OCI-LY7 (cell line): ENCODE results near the gene FKBP15. TPM values are rescaled to one million over a fixed set of nuclear protein-coding genes. Genes with fewer than 3 reads are reported as not detected.

ENCODE experiments used
- BruUV-seq: library from RNA; stranded (reverse); fragments of 400-500 nt; replicated peaks from 2 replicates; lab custom pipeline; 2021; lab: Mats Ljungman, UMichigan
- CTCF ChIA-PET: fragments of 300-600 bp; sonication (Branson Sonifier 250); formaldehyde crosslinking; loops from one replicate; lab custom pipeline; 2022; ENCODE audit warnings: antibody characterized with exemption; ENCODE audit not compliant: unreplicated experiment; lab: Charles Lee
- POLR2A ChIA-PET: fragments of 300-600 bp; sonication (Branson Sonifier 250); formaldehyde crosslinking; loops from one replicate; lab custom pipeline; 2022; ENCODE audit warnings: antibody characterized with exemption; lab: Charles Lee
- DNase-seq: peaks from one replicate; pipeline ENCODE4 v3.0.0-alpha.2; 2015; ENCODE audit warnings: low spot score
- H2AFZ ChIP-seq: fragments of 200-600 bp; sonication (generic), shearing (Covaris generic); 2 replicates; pipeline ENCODE4 v1.6.1; 2014; ENCODE audit warnings: mild to moderate bottlenecking, antibody characterized with exemption, low read length, moderate library complexity
- H3K27ac ChIP-seq: fragments of 200-600 bp; sonication (generic); 2 replicates; pipeline ENCODE4 v1.5.1; 2014; ENCODE audit warnings: mixed run types, low read depth, mild to moderate bottlenecking, moderate library complexity, low read length, inconsistent platforms; ENCODE audit not compliant: poor library complexity, severe bottlenecking
- H3K36me3 ChIP-seq: fragments of 200-600 bp; sonication (generic); 2 replicates; pipeline ENCODE4 v1.6.1; 2014; ENCODE audit warnings: mild to moderate bottlenecking, antibody characterized with exemption, low read length, moderate library complexity, mixed read lengths; ENCODE audit not compliant: insufficient read depth
- H3K4me1 ChIP-seq: fragments of 200-600 bp; sonication (generic); 2 replicates; pipeline ENCODE4 v1.5.1; 2014; ENCODE audit warnings: mild to moderate bottlenecking, low read length; ENCODE audit not compliant: insufficient read depth, poor library complexity, severe bottlenecking
- H3K4me2 ChIP-seq: fragments of 200-600 bp; sonication (generic); 2 replicates; pipeline ENCODE4 v1.6.1; 2014; ENCODE audit warnings: mild to moderate bottlenecking, low read length
- H3K4me3 ChIP-seq: fragments of 200-600 bp; sonication (generic); 2 replicates; pipeline ENCODE4 v1.5.1; 2014; ENCODE audit warnings: mild to moderate bottlenecking, low read depth, low read length; ENCODE audit not compliant: poor library complexity, severe bottlenecking
- H3K79me2 ChIP-seq: fragments of 200-600 bp; sonication (generic); 2 replicates; pipeline ENCODE4 v1.6.1; 2016; ENCODE audit warnings: low read depth, mild to moderate bottlenecking, low read length, moderate library complexity, mixed read lengths; ENCODE audit not compliant: insufficient read depth
- H3K9me2 ChIP-seq: fragments of 200-600 bp; sonication (generic); 2 replicates; pipeline ENCODE4 v1.6.1; 2016; ENCODE audit warnings: mild to moderate bottlenecking, low read length, mixed read lengths; ENCODE audit not compliant: insufficient read depth
- H3K9me3 ChIP-seq: fragments of 200-600 bp; sonication (generic); 2 replicates; pipeline ENCODE4 v1.6.1; 2014; ENCODE audit warnings: mild to moderate bottlenecking, mixed run types, low read length, mixed read lengths
- H4K20me1 ChIP-seq: fragments of 200-600 bp; sonication (generic); 2 replicates; pipeline ENCODE4 v1.6.1; 2014; ENCODE audit warnings: mild to moderate bottlenecking, antibody characterized with exemption, low read length, moderate library complexity, mixed read lengths; ENCODE audit not compliant: insufficient read depth
- CTCF ChIP-seq: fragments of 200-600 bp; sonication (generic); conservative IDR thresholded peaks from 2 replicates; pipeline ENCODE4 v1.5.1; 2014; ENCODE audit warnings: mild to moderate bottlenecking, antibody characterized with exemption, low read length, moderate library complexity, mixed read lengths
- EZH2phosphoT487 ChIP-seq: fragments of 200-600 bp; sonication (generic); IDR thresholded peaks from 2 replicates; pipeline ENCODE4 v1.6.1; 2018; ENCODE audit warnings: low read depth, borderline replicate concordance, mild to moderate bottlenecking, mixed run types, antibody characterized with exemption, low read length, moderate library complexity, mixed read lengths
- intact Hi-C: fragments of 100-400 bp; cut with micrococcal nuclease; formaldehyde crosslinking; loops from one replicate; pipeline ENCODE4 v1.10.0; 2022; ENCODE audit not compliant: unreplicated experiment
- total RNA-seq, 2 experiments: library from RNA; depleted of rRNA in 1 of 2; stranded (reverse); fragments of >200 nt in 1 of 2; shearing (Covaris generic) in 1 of 2; gene quantifications; 2 replicates each; pipeline ENCODE4 v1.2.3, GENCODE V29; 2014 to 2022

The FKBP15 gene
- total RNA-seq, 2 experiments from 2014 or later: 39.9 to 58.0 TPM

GRCh38 chr9:113137196-113138168 lies 83.6 kb downstream of the FKBP15 start:
- no peak overlapping the region for H3K4me3 ChIP-seq
- H4K20me1 ChIP-seq: no peaks in the 10 kb centered on the region
- H3K27ac ChIP-seq: no peak overlapping the region
- no peak for DNase-seq
- H3K4me1 ChIP-seq: no peaks in the 10 kb centered on the region
- ChIA-PET CTCF (no interaction called here), POLR2A (interaction anchor here (0.7 kb wide), 1 partner anchor 1372 kb away, joined by 3 read pairs; no protein-coding TSS in a partner anchor)
- H2AFZ ChIP-seq: no peak overlapping the region
- intact Hi-C loops: no loop called here
- H3K4me2 ChIP-seq: no peak overlapping the region
- TF ChIP-seq EZH2phosphoT487 (no peak), CTCF (no peak)
- no peaks in the 10 kb centered on the region for H3K79me2 ChIP-seq
- H3K9me3 ChIP-seq: no peaks in the 10 kb centered on the region
- BruUV-seq: no TSS peak
- no peaks in the 10 kb centered on the region for H3K9me2 ChIP-seq
- no peaks in the 10 kb centered on the region for H3K36me3 ChIP-seq

- H3K36me3 ChIP-seq: no peaks in the 10 kb centered on the region
- DNase-seq: peak; percentile 14
- CTCF ChIA-PET: no interaction called here
- H3K4me1 ChIP-seq: no peaks in the 10 kb centered on the region
- H3K9me2 ChIP-seq: no peaks in the 10 kb centered on the region
- no peaks in the 10 kb centered on the region for H4K20me1 ChIP-seq
- no peak overlapping the region for H3K27ac ChIP-seq
- no peak overlapping the region for H3K4me3 ChIP-seq
- no TSS peak for BruUV-seq
- no peak overlapping the region for H3K4me2 ChIP-seq
- TF ChIP-seq CTCF: no peak
- H3K79me2 ChIP-seq: no peaks in the 10 kb centered on the region
- H2AFZ ChIP-seq: no peak overlapping the region
- no peaks in the 10 kb centered on the region for H3K9me3 ChIP-seq
- POLR2A ChIA-PET: no interaction called here
- intact Hi-C loops: no loop called here
These were observed 89.4 kb downstream of the FKBP15 start for GRCh38 chr9:113131689-113132151.

- Histone ChIP-seq H3K4me1 (no peaks in the 10 kb centered on the region), H3K36me3 (no peaks in the 10 kb centered on the region), H3K9me2 (no peaks in the 10 kb centered on the region), H2AFZ (no peak overlapping the region), H3K27ac (no peak overlapping the region), H3K4me2 (no peak overlapping the region), H3K79me2 (no peaks in the 10 kb centered on the region), H4K20me1 (no peaks in the 10 kb centered on the region), H3K4me3 (no peak overlapping the region), H3K9me3 (no peaks in the 10 kb centered on the region)
- ChIA-PET CTCF (no interaction called here), POLR2A (interaction anchor here (0.7 kb wide), 1 partner anchor 633 kb away, joined by 3 read pairs; no protein-coding TSS in a partner anchor)
- TF ChIP-seq CTCF (no peak), EZH2phosphoT487 (no peak)
- BruUV-seq: no TSS peak
- intact Hi-C loops: no loop called here
- no peak for DNase-seq
These were observed 91.2 kb downstream of the FKBP15 start for GRCh38 chr9:113129884-113130283.
